Measurements from ENCODE around the gene DNAH5.

DNAH5 gene

DNA sequence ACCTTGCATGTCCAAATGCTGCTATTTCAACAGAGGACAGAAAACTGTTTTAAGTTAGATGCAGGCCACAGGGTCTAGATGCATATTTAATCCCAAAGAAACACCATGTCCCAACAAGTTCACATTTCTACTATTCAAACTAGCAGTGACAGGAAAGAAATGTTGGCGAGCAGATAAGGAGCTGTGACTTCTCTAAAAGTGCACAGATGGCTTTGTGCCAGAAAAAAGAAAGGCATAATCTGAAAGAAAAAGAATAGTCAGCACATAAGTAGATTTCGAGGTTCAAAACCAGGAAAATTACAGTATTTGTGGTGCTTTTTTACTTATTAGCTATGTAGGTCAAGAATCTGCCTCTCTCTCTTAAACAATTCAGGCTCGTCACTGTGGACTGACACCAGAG, 178.3 kb downstream of the DNAH5 start:
- no peak for DNase-seq (ENCODE audit: low spot score)
- TF ChIP-seq, protein P1, sequence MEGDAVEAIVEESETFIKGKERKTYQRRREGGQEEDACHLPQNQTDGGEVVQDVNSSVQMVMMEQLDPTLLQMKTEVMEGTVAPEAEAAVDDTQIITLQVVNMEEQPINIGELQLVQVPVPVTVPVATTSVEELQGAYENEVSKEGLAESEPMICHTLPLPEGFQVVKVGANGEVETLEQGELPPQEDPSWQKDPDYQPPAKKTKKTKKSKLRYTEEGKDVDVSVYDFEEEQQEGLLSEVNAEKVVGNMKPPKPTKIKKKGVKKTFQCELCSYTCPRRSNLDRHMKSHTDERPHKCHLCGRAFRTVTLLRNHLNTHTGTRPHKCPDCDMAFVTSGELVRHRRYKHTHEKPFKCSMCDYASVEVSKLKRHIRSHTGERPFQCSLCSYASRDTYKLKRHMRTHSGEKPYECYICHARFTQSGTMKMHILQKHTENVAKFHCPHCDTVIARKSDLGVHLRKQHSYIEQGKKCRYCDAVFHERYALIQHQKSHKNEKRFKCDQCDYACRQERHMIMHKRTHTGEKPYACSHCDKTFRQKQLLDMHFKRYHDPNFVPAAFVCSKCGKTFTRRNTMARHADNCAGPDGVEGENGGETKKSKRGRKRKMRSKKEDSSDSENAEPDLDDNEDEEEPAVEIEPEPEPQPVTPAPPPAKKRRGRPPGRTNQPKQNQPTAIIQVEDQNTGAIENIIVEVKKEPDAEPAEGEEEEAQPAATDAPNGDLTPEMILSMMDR (IDR thresholded peaks at IDR 0.05; ENCODE audit: borderline replicate concordance, control extremely low read depth, extremely low read depth, insufficient read depth, missing control alignments), result no peak
- in situ Hi-C loops (cut with MboI; ENCODE audit: low sequenced_read_pairs, unreplicated experiment), result no loop called here

DNA sequence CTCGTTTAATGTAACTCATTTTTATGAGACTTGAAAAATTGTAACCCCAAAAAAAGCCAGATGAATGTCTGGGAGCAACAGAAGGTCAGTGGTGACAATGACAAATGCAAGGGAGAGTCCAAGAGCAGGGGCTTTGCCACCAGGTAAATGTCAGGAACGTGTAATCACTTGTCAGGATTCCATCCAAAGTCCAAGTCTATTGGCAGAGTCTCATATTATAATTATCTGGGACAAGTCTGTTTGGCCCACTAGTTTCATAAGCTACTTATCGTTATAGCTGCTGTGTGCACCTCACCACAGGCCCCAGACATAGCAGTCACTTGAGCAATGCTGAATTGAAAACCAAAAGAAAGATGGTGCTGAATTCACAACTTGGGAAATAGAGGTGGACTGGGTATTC, 180.8 kb downstream of the DNAH5 start:
- TF ChIP-seq, protein P1 (IDR thresholded peaks at IDR 0.05; ENCODE audit: borderline replicate concordance, control extremely low read depth, extremely low read depth, insufficient read depth, missing control alignments), result no peak
- no peak for DNase-seq (ENCODE audit: low spot score)
- in situ Hi-C loops (cut with MboI; ENCODE audit: low sequenced_read_pairs, unreplicated experiment), result no loop called here

GRCh38 chr5:13749766-13750165, 194.7 kb downstream of the DNAH5 start:
- TF ChIP-seq, protein P1 (IDR thresholded peaks at IDR 0.05; ENCODE audit: borderline replicate concordance, control extremely low read depth, extremely low read depth, insufficient read depth, missing control alignments), result no peak
- no peak for DNase-seq (ENCODE audit: low spot score)
- in situ Hi-C loops (cut with MboI; ENCODE audit: low sequenced_read_pairs, unreplicated experiment), result no loop called here

- TF ChIP-seq, protein P1 (IDR thresholded peaks at IDR 0.05; ENCODE audit: borderline replicate concordance, control extremely low read depth, extremely low read depth, insufficient read depth, missing control alignments), result no peak
- DNase-seq (ENCODE audit: low spot score), result no peak
- in situ Hi-C loops (cut with MboI; ENCODE audit: low sequenced_read_pairs, unreplicated experiment), result no loop called here
Observed at GRCh38 chr5:13746026-13746425, 198.5 kb downstream of the DNAH5 start.

DNA sequence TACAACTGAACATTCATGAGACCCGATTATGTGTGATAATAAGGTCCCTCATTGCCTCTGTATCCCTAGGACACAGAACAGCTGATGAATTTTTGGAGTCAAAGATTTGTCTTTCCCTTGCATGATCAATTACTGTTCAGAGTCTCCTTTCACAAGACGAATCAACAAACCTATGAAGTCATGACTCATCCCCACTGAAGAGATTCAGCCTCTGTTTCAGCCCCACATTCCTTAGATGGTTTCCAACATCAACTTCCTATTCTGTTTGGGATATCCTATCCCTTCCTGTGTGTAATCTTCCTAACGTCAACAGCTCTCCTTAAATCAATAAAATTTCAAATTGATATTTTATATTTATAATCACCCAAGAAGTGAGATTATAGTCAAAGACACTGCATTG, 199.0 kb downstream of the DNAH5 start:
- in situ Hi-C loops (cut with MboI; ENCODE audit: low sequenced_read_pairs, unreplicated experiment), result no loop called here
- TF ChIP-seq, protein P1 (IDR thresholded peaks at IDR 0.05; ENCODE audit: borderline replicate concordance, control extremely low read depth, extremely low read depth, insufficient read depth, missing control alignments), result no peak
- no peak for DNase-seq (ENCODE audit: low spot score)

DNA sequence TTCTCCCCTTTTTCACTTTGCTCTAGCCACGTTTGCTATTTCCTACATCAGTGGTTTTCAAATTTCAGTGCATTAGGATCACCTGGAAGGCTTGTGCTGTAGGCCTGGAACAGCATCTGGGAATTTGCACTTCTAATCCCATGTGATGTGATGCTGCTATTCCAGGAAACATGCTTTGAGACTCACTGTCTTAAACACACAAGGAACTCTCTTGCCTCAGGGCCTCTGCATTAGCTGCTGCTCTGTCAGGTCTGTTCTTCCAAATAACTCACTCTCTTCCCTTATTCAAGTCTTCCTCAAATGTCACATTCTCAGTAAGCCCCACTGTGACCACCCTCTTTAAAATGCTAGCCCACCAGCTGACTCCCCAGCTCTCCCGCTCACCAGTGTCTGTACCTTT, 204.0 kb downstream of the DNAH5 start:
- TF ChIP-seq, protein P1 (IDR thresholded peaks at IDR 0.05; ENCODE audit: borderline replicate concordance, control extremely low read depth, extremely low read depth, insufficient read depth, missing control alignments), result no peak
- no peak for DNase-seq (ENCODE audit: low spot score)
- in situ Hi-C loops (cut with MboI; ENCODE audit: low sequenced_read_pairs, unreplicated experiment), result no loop called here

DNA sequence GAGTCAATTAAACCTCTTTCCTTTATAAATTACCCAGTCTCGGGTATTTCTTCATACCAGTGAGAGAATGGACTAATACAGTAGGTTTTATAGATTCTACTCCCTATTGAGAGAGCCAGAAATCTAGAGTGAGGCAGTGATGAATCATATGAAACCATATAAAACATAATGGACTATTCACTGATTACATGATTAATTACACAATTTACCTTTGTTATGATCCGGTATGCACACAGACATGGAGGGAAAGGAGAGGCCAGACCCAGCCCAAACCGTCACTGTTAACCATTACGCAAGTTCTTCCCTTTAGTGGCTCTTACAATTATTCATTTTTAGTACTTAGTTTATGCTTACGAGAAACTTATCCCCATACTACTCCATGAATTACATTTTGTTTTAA, 205.0 kb downstream of the DNAH5 start:
- TF ChIP-seq, protein P1 (IDR thresholded peaks at IDR 0.05; ENCODE audit: borderline replicate concordance, control extremely low read depth, extremely low read depth, insufficient read depth, missing control alignments), result no peak
- in situ Hi-C loops (cut with MboI; ENCODE audit: low sequenced_read_pairs, unreplicated experiment), result no loop called here
- DNase-seq (ENCODE audit: low spot score), result no peak

All from GM13976 (cell line).